ENCODE measurements around the gene PNPLA1.

Gene PNPLA1

DNA sequence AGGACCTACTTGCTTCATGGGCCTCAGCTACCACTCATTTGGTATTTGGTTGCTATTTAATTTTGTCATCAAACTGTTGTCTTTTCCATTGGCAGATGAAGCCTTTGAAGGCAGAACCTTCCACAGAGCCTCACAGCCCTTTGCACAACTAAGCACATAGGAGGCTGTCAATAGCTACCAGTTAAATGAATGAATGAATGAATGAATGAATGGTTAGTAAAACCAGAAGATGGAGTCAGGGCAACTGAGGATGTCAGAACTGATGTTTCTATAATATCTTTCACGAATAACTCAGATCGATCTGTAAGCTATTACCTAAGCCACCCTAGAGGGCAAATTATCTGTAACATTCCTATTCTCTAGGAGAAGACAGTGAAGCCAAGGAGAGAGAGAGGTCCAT is 47.8 kb downstream of the PNPLA1 start:
- TF ChIP-seq, protein P1, sequence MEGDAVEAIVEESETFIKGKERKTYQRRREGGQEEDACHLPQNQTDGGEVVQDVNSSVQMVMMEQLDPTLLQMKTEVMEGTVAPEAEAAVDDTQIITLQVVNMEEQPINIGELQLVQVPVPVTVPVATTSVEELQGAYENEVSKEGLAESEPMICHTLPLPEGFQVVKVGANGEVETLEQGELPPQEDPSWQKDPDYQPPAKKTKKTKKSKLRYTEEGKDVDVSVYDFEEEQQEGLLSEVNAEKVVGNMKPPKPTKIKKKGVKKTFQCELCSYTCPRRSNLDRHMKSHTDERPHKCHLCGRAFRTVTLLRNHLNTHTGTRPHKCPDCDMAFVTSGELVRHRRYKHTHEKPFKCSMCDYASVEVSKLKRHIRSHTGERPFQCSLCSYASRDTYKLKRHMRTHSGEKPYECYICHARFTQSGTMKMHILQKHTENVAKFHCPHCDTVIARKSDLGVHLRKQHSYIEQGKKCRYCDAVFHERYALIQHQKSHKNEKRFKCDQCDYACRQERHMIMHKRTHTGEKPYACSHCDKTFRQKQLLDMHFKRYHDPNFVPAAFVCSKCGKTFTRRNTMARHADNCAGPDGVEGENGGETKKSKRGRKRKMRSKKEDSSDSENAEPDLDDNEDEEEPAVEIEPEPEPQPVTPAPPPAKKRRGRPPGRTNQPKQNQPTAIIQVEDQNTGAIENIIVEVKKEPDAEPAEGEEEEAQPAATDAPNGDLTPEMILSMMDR (conservative IDR thresholded peaks at IDR 0.05; ENCODE audit: low read depth, low read length) = no peak
- no peaks in the 10 kb centered on the region for H4K20me1 ChIP-seq (ENCODE audit: insufficient read depth)
- no peak overlapping the region for H3K4me3 ChIP-seq (IDR thresholded peaks at IDR 0.05; ENCODE audit: insufficient read depth, low read depth, low read length)
- no peak overlapping the region for H3K27ac ChIP-seq
- H3K79me2 ChIP-seq (ENCODE audit: insufficient read depth, low read depth) = no peaks in the 10 kb centered on the region
- H3K9ac ChIP-seq = no peak overlapping the region
- no peaks in the 10 kb centered on the region for H3K27me3 ChIP-seq (ENCODE audit: insufficient read depth, low read depth)
- no peaks in the 10 kb centered on the region for H3K4me1 ChIP-seq (ENCODE audit: low read depth, poor library complexity, severe bottlenecking)
- H3K4me2 ChIP-seq = no peak overlapping the region
- H3K36me3 ChIP-seq (ENCODE audit: insufficient read depth) = no peaks in the 10 kb centered on the region
- no peak overlapping the region for H2AFZ ChIP-seq (ENCODE audit: low read depth)

DNA sequence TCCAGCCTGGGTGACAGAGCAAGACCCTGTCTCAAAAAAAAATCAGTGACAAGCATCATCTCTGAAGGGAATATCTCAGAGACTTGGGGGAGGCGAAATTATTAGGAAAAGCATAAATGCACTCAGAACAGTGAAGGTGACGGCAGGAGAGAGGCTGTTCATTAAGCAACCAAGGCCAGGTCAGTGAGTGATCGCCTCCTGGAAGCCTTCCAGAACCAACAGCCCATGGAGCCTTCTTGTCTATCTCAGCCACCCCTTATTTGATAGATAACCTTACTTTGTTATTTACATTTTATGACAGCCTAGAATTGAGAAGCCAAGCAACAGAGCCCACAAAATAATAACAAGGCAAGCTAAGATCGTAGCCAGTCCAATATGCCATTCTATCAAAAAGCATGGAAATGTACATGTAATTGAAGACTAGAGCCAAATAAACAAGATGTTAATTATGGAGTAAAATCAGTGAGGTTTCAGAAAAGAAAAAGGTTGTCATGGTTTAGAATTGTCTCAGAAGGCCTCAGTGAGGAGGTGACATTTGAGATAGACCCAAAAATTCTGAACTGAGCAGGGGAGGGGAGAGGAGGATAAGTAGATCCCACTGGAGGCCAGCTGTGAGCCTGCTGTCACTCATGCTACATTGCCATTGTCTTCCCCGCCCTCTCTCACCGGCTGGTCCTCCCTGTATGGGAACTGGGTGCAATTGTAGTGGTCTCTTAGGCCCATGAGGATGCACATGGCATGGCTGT is 49.0 kb downstream of the PNPLA1 start:
- no peaks in the 10 kb centered on the region for H3K36me3 ChIP-seq (ENCODE audit: insufficient read depth)
- H3K4me2 ChIP-seq = no peak overlapping the region
- H3K27ac ChIP-seq = no peak overlapping the region
- H4K20me1 ChIP-seq (ENCODE audit: insufficient read depth) = no peaks in the 10 kb centered on the region
- TF ChIP-seq, protein P1 (conservative IDR thresholded peaks at IDR 0.05; ENCODE audit: low read depth, low read length) = no peak
- no peak overlapping the region for H2AFZ ChIP-seq (ENCODE audit: low read depth)
- no peaks in the 10 kb centered on the region for H3K4me1 ChIP-seq (ENCODE audit: low read depth, poor library complexity, severe bottlenecking)
- H3K4me3 ChIP-seq (IDR thresholded peaks at IDR 0.05; ENCODE audit: insufficient read depth, low read depth, low read length) = no peak overlapping the region
- no peaks in the 10 kb centered on the region for H3K27me3 ChIP-seq (ENCODE audit: insufficient read depth, low read depth)
- no peak overlapping the region for H3K9ac ChIP-seq
- no peaks in the 10 kb centered on the region for H3K79me2 ChIP-seq (ENCODE audit: insufficient read depth, low read depth)

DNA sequence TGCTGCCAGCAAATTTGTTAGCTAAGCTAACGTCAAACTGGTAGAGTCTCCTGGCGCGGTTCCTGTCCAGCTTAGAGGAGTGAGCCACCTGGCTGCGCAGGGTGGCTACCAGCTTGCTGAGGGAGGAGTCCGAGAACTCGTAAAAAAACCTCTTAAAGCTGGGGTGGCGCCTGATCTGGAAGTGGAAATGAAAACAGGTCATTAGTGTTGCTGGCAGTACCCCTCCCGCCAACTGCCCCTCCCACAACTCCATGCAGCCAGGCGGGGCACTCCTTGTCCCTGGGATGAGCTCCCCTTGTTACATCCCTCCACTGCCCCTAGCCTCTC is 49.5 kb downstream of the PNPLA1 start:
- Histone ChIP-seq H3K4me2 (no peak overlapping the region), H4K20me1 (ENCODE audit: insufficient read depth) (no peaks in the 10 kb centered on the region), H3K27ac (no peak overlapping the region), H2AFZ (ENCODE audit: low read depth) (no peak overlapping the region), H3K27me3 (ENCODE audit: insufficient read depth, low read depth) (no peaks in the 10 kb centered on the region), H3K36me3 (ENCODE audit: insufficient read depth) (no peaks in the 10 kb centered on the region), H3K79me2 (ENCODE audit: insufficient read depth, low read depth) (no peaks in the 10 kb centered on the region), H3K9ac (no peak overlapping the region), H3K4me1 (ENCODE audit: low read depth, poor library complexity, severe bottlenecking) (no peaks in the 10 kb centered on the region), H3K4me3 (IDR thresholded peaks at IDR 0.05; ENCODE audit: insufficient read depth, low read depth, low read length) (no peak overlapping the region)
- TF ChIP-seq, protein P1 (conservative IDR thresholded peaks at IDR 0.05; ENCODE audit: low read depth, low read length) = no peak

DNA sequence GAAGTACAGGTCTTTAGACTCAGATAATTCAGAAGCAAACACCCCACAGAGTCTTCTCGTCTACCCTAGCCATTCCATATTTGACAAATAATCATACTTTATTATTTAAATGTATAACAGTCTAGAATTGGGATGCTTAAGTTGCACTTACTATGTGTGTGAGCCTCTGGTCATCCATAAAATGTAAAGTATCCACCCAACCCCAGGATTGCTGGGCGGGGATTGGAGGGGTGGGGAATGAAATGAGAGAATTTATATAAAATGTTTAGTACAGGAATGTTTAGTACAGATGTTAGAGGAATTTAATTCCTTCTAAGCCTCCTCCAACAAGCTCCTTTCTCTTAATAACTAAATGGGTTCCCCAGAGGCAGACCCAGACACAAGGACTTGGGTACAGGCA is 50.0 kb downstream of the PNPLA1 start:
- H3K79me2 ChIP-seq (ENCODE audit: insufficient read depth, low read depth) = no peaks in the 10 kb centered on the region
- H3K27ac ChIP-seq = no peak overlapping the region
- no peaks in the 10 kb centered on the region for H4K20me1 ChIP-seq (ENCODE audit: insufficient read depth)
- no peaks in the 10 kb centered on the region for H3K4me1 ChIP-seq (ENCODE audit: low read depth, poor library complexity, severe bottlenecking)
- no peak overlapping the region for H3K4me2 ChIP-seq
- H3K27me3 ChIP-seq (ENCODE audit: insufficient read depth, low read depth) = no peaks in the 10 kb centered on the region
- TF ChIP-seq, protein P1 (conservative IDR thresholded peaks at IDR 0.05; ENCODE audit: low read depth, low read length) = no peak
- no peak overlapping the region for H3K4me3 ChIP-seq (IDR thresholded peaks at IDR 0.05; ENCODE audit: insufficient read depth, low read depth, low read length)
- no peaks in the 10 kb centered on the region for H3K36me3 ChIP-seq (ENCODE audit: insufficient read depth)
- no peak overlapping the region for H3K9ac ChIP-seq
- H2AFZ ChIP-seq (ENCODE audit: low read depth) = no peak overlapping the region
